Measurements from ENCODE around the gene SHKBP1.

Gene SHKBP1

GRCh38 chr19:40620161-40620485 lies 43.5 kb downstream of the SHKBP1 start:
- TF ChIP-seq POLR2AphosphoS5 (IDR thresholded peaks at IDR 0.05; ENCODE audit: low read depth, low read length), result no peak
- TF ChIP-seq, protein P1, sequence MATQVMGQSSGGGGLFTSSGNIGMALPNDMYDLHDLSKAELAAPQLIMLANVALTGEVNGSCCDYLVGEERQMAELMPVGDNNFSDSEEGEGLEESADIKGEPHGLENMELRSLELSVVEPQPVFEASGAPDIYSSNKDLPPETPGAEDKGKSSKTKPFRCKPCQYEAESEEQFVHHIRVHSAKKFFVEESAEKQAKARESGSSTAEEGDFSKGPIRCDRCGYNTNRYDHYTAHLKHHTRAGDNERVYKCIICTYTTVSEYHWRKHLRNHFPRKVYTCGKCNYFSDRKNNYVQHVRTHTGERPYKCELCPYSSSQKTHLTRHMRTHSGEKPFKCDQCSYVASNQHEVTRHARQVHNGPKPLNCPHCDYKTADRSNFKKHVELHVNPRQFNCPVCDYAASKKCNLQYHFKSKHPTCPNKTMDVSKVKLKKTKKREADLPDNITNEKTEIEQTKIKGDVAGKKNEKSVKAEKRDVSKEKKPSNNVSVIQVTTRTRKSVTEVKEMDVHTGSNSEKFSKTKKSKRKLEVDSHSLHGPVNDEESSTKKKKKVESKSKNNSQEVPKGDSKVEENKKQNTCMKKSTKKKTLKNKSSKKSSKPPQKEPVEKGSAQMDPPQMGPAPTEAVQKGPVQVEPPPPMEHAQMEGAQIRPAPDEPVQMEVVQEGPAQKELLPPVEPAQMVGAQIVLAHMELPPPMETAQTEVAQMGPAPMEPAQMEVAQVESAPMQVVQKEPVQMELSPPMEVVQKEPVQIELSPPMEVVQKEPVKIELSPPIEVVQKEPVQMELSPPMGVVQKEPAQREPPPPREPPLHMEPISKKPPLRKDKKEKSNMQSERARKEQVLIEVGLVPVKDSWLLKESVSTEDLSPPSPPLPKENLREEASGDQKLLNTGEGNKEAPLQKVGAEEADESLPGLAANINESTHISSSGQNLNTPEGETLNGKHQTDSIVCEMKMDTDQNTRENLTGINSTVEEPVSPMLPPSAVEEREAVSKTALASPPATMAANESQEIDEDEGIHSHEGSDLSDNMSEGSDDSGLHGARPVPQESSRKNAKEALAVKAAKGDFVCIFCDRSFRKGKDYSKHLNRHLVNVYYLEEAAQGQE (IDR thresholded peaks at IDR 0.05; ENCODE audit: insufficient read depth in 1 of 2, low read depth in 2 of 2, low read length in 2 of 2), result no peak
- no peak for TF ChIP-seq SIN3A (IDR thresholded peaks at IDR 0.05; ENCODE audit: borderline replicate concordance, insufficient read depth, low read length)
- no peak for TF ChIP-seq TAF1 (IDR thresholded peaks at IDR 0.05; ENCODE audit: borderline replicate concordance, insufficient read depth, low read length)

DNA sequence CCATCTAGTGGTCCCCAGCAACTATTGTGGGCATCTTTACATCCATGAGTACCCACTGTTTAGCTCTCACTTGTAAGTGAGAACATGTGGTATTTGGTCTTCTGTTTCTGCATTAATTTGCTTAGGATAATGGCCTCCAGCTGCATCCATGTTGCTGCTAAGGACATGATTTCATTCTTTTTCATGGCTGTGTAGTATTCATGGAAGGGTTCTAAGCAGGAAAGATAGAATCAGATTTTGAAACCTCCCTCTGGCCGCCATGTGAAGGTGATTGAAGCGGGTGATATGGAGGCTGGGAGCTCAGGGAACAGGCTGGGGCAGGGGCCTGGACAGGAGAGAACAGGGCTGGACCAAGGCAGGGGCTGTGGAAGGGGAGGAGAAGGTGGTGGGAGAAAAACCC lies 44.6 kb downstream of the SHKBP1 start:
- TF ChIP-seq FOXP2 (optimal IDR thresholded peaks at IDR 0.05; ENCODE audit: borderline replicate concordance, extremely low read depth, extremely low read length, insufficient read depth) (no peak), POLR2AphosphoS5 (IDR thresholded peaks at IDR 0.05; ENCODE audit: low read depth, low read length) (no peak), TAF1 (IDR thresholded peaks at IDR 0.05; ENCODE audit: borderline replicate concordance, insufficient read depth, low read length) (no peak), SIN3A (IDR thresholded peaks at IDR 0.05; ENCODE audit: borderline replicate concordance, insufficient read depth, low read length) (no peak)
- TF ChIP-seq, protein P1 (IDR thresholded peaks at IDR 0.05; ENCODE audit: insufficient read depth in 1 of 2, low read depth in 2 of 2, low read length in 2 of 2), result no peak

DNA sequence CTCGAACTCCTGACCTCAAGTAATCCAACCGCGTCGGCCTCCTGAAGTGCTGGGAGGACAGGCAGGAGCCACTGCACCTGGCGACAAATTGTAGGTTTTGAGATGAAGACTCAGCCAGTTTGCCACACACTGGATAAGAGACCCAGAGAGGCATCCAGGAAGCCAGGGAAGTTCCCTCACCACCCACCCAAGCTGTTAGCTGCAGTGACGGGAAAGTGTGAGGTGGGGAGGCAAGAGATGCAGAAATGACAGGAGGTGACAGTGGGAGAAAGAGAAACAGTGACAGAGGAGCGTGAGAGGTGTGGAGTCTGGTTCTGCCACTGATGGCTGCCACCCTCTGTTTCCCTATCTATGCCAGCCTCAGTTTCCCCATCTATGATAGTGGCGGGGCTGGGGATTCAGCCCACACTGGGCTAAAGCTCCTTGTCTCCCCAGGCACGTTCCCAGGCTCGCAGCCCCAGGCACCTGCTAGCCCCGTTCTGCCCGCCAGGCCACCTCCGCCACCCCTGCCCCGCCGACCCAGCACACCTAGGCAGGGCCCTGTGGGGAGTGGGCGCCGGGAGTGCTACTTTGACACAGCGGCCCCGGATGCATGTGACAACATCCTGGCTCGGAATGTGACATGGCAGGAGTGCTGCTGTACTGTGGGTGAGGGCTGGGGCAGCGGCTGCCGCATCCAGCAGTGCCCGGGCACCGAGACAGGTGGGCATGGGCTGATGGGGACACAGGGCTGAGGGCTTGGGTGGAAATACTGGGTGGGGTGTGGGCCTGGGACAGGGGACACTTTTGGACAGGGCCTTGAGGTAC lies 45.5 kb downstream of the SHKBP1 start:
- no peak; the same call in 1 of the 2 replicates for TF ChIP-seq POLR2AphosphoS5 (IDR thresholded peaks at IDR 0.05; ENCODE audit: low read depth, low read length)
- TF ChIP-seq TAF1 (IDR thresholded peaks at IDR 0.05; ENCODE audit: borderline replicate concordance, insufficient read depth, low read length), result no peak
- TF ChIP-seq, protein P1 (IDR thresholded peaks at IDR 0.05; ENCODE audit: insufficient read depth in 1 of 2, low read depth in 2 of 2, low read length in 2 of 2), result no peak
- no peak for TF ChIP-seq FOXP2 (optimal IDR thresholded peaks at IDR 0.05; ENCODE audit: borderline replicate concordance, extremely low read depth, extremely low read length, insufficient read depth)
- TF ChIP-seq SIN3A (IDR thresholded peaks at IDR 0.05; ENCODE audit: borderline replicate concordance, insufficient read depth, low read length), result no peak

- TF ChIP-seq TAF1 (IDR thresholded peaks at IDR 0.05; ENCODE audit: borderline replicate concordance, insufficient read depth, low read length), result no peak
- TF ChIP-seq FOXP2 (optimal IDR thresholded peaks at IDR 0.05; ENCODE audit: borderline replicate concordance, extremely low read depth, extremely low read length, insufficient read depth), result no peak
- TF ChIP-seq, protein P1 (IDR thresholded peaks at IDR 0.05; ENCODE audit: insufficient read depth in 1 of 2, low read depth in 2 of 2, low read length in 2 of 2), result no peak
- no peak; the same call in 1 of the 2 replicates for TF ChIP-seq POLR2AphosphoS5 (IDR thresholded peaks at IDR 0.05; ENCODE audit: low read depth, low read length)
- no peak for TF ChIP-seq SIN3A (IDR thresholded peaks at IDR 0.05; ENCODE audit: borderline replicate concordance, insufficient read depth, low read length)
Observed at GRCh38 chr19:40622773-40623075, 46.1 kb downstream of the SHKBP1 start.
